CD4-positive, alpha-beta T cell (primary cell): ENCODE measurements around the gene THBS2. TPM values are rescaled to one million over a fixed set of nuclear protein-coding genes. Genes with fewer than 3 reads are reported as not detected.

Experiments
- ATAC-seq: fragments of 200-7000 bp; cut with Tn5 transposase; one replicate; pipeline ENCODE4 v1.10.0; 2022; ENCODE audit warnings: mild to moderate bottlenecking; ENCODE audit not compliant: poor library complexity
- CTCF ChIA-PET: fragments of 350-600 bp; sonication (Branson Sonifier 250); formaldehyde crosslinking; loops from one replicate; lab custom pipeline; 2021; ENCODE audit warnings: antibody characterized with exemption, inconsistent platforms; lab: Charles Lee
- POLR2A ChIA-PET: fragments of 350-600 bp; sonication (Branson Sonifier 250); formaldehyde crosslinking; loops from one replicate; lab custom pipeline; 2021; ENCODE audit warnings: antibody characterized with exemption, inconsistent platforms; lab: Charles Lee
- DNase-seq, 14 experiments: peaks; one replicate each; pipeline ENCODE4 v3.0.0-alpha.2; 2013 to 2020; ENCODE audit warnings: mixed read lengths in 2 of 14
- H3K27ac ChIP-seq, 2 donors: one replicate each; pipeline versions ENCODE4 v1.5.1 to v1.7.0; 2013; ENCODE audit warnings: low read length in 2 of 2, low read depth in 1 of 2, mild to moderate bottlenecking in 1 of 2
- H3K27me3 ChIP-seq, 2 experiments: 1 replicate in 1 of 2; 2 replicates in 1 of 2; pipeline versions ENCODE4 v1.6.1 to v1.7.0; 2013; ENCODE audit warnings: low read length in 2 of 2, control low read depth in 1 of 2, mild to moderate bottlenecking in 1 of 2, moderate library complexity in 1 of 2; ENCODE audit not compliant: insufficient read depth in 2 of 2, control insufficient read depth in 1 of 2
- H3K36me3 ChIP-seq: one replicate; pipeline ENCODE4 v1.6.1; 2013; ENCODE audit warnings: low read length, control low read depth; ENCODE audit not compliant: insufficient read depth
- H3K4me1 ChIP-seq: one replicate; pipeline ENCODE4 v1.6.1; 2013; ENCODE audit warnings: low read length, control low read depth; ENCODE audit not compliant: insufficient read depth
- H3K4me3 ChIP-seq: one replicate; pipeline ENCODE4 v1.5.1; 2013; ENCODE audit warnings: mild to moderate bottlenecking, low read length, moderate library complexity
- H3K9me3 ChIP-seq, 2 experiments: 1 replicate in 1 of 2; 2 replicates in 1 of 2; pipeline versions ENCODE4 v1.6.1 to v1.7.0; 2013; ENCODE audit warnings: low read length in 2 of 2, mild to moderate bottlenecking in 2 of 2, control low read depth in 1 of 2, moderate library complexity in 1 of 2; ENCODE audit not compliant: control insufficient read depth in 1 of 2, insufficient read depth in 1 of 2
- H3K27ac Mint-ChIP-seq: one replicate; pipeline ENCODE4 v1.8.0; 2020; ENCODE audit warnings: mixed read lengths
- H3K27me3 Mint-ChIP-seq: one replicate; pipeline ENCODE4 v1.8.0; 2021; ENCODE audit warnings: mixed read lengths
- H3K36me3 Mint-ChIP-seq: one replicate; pipeline ENCODE4 v1.8.0; 2021; ENCODE audit warnings: low read depth, mixed read lengths
- H3K4me1 Mint-ChIP-seq: one replicate; pipeline ENCODE4 v1.8.0; 2021; ENCODE audit warnings: low read depth, mixed read lengths
- H3K4me3 Mint-ChIP-seq: one replicate; pipeline ENCODE4 v1.8.0; 2020; ENCODE audit warnings: mild to moderate bottlenecking, mixed read lengths
- H3K9me3 Mint-ChIP-seq: one replicate; pipeline ENCODE4 v1.8.0; 2020; ENCODE audit warnings: mixed read lengths
- CTCF ChIP-seq: fragments of 200-600 bp; IDR thresholded peaks from one replicate; pipeline ENCODE4 v1.8.0; 2022; ENCODE audit warnings: antibody characterized with exemption, mild to moderate bottlenecking
- intact Hi-C, 2 experiments: fragments of 100-400 bp; cut with DNase I in 1 of 2; cut with micrococcal nuclease in 1 of 2; formaldehyde crosslinking; loops; one replicate each; pipeline versions ENCODE4 v1.15.1 to v1.9.0; 2023 to 2025; cut with DNase I, micrococcal nuclease
- total RNA-seq, 174 experiments: library from RNA in 2 of 174; stranded (reverse) in 2 of 174; gene quantifications; one replicate each; pipeline ENCODE4 v1.2.3 and lab custom pipeline; 2021 to 2026

THBS2 gene
- total RNA-seq, 2 experiments from 2014 or later = not detected

- Histone ChIP-seq H3K4me1 (no peaks in the 10 kb centered on the region), H3K4me3 (no peak overlapping the region), H3K36me3 (no peaks in the 10 kb centered on the region), H3K27ac (no peak overlapping the region), H3K27me3 (no peaks in the 10 kb centered on the region), H3K9me3 (no peaks in the 10 kb centered on the region)
- Mint-ChIP-seq H3K27me3 (peaks cover 4% of the 10 kb centered on the region), H3K4me3 (no peak overlapping the region), H3K36me3 (no peaks in the 10 kb centered on the region), H3K27ac (no peak overlapping the region), H3K4me1 (no peaks in the 10 kb centered on the region), H3K9me3 (no peaks in the 10 kb centered on the region)
- no peak for TF ChIP-seq CTCF
- intact Hi-C loops = no loop called here
- ATAC-seq (no peak), DNase-seq (no peak)
- ChIA-PET POLR2A (no interaction called here), CTCF (no interaction called here)
Measured at GRCh38 chr6:169266261-169266660, 12.6 kb upstream of the THBS2 start.

- Histone ChIP-seq H3K9me3 (no peaks in the 10 kb centered on the region), H3K27ac (no peak overlapping the region), H3K27me3 (no peaks in the 10 kb centered on the region), H3K36me3 (no peaks in the 10 kb centered on the region), H3K4me3 (no peak overlapping the region), H3K4me1 (no peaks in the 10 kb centered on the region)
- no peaks in the 10 kb centered on the region for H3K36me3 Mint-ChIP-seq
- H3K4me1 Mint-ChIP-seq = no peaks in the 10 kb centered on the region
- H3K4me3 Mint-ChIP-seq = no peak overlapping the region
- DNase-seq (no peak), ATAC-seq (no peak)
- no peaks in the 10 kb centered on the region for H3K9me3 Mint-ChIP-seq
- intact Hi-C loops = no loop called here
- no peak overlapping the region for H3K27ac Mint-ChIP-seq
- CTCF ChIA-PET = no interaction called here
- no peak for TF ChIP-seq CTCF
- POLR2A ChIA-PET = no interaction called here
- peaks cover 7% of the 10 kb centered on the region for H3K27me3 Mint-ChIP-seq
Measured at GRCh38 chr6:169265486-169266131, 12.0 kb upstream of the THBS2 start.

- H3K36me3 ChIP-seq = no peaks in the 10 kb centered on the region
- TF ChIP-seq CTCF = no peak
- H3K4me3 Mint-ChIP-seq = no peak overlapping the region
- no peaks in the 10 kb centered on the region for H3K27me3 ChIP-seq
- intact Hi-C loops = no loop called here
- no peak overlapping the region for H3K27ac ChIP-seq
- H3K9me3 ChIP-seq = peaks cover 0 to 3% of the 10 kb centered on the region in 2 experiments
- ChIA-PET CTCF (no interaction called here), POLR2A (no interaction called here)
- H3K4me1 Mint-ChIP-seq = no peaks in the 10 kb centered on the region
- H3K27ac Mint-ChIP-seq = no peak overlapping the region
- peaks cover 7% of the 10 kb centered on the region for H3K27me3 Mint-ChIP-seq
- H3K9me3 Mint-ChIP-seq = no peaks in the 10 kb centered on the region
- ATAC-seq = no peak
- H3K4me3 ChIP-seq = no peak overlapping the region
- no peak for DNase-seq
- H3K4me1 ChIP-seq = no peaks in the 10 kb centered on the region
- no peaks in the 10 kb centered on the region for H3K36me3 Mint-ChIP-seq
Measured at GRCh38 chr6:169263836-169264608, 10.4 kb upstream of the THBS2 start.
